Activated CD8-positive, alpha-beta T cell treated with anti-CD3 and anti-CD28 coated beads for 36 hours (primary cell): ENCODE data around the gene ABCC6. TPM values are rescaled to one million over a fixed set of nuclear protein-coding genes. Genes with fewer than 3 reads are reported as not detected.
"Not testable (repeated sequence)": the region's sequence is repeated elsewhere in the genome, so short reads cannot be mapped to it uniquely, and the experiment has no call there.

ENCODE experiments used
- ATAC-seq: fragments of 200-7000 bp; cut with Tn5 transposase; one replicate; pipeline ENCODE4 v1.10.0; 2021; ENCODE audit warnings: mild to moderate bottlenecking, moderate library complexity
- CTCF ChIA-PET: fragments of 350-600 bp; sonication (Branson Sonifier 250); formaldehyde crosslinking; loops from one replicate; lab custom pipeline; 2021; ENCODE audit warnings: antibody characterized with exemption; lab: Charles Lee
- POLR2A ChIA-PET: fragments of 350-600 bp; sonication (Branson Sonifier 250); formaldehyde crosslinking; loops from one replicate; lab custom pipeline; 2021; ENCODE audit warnings: antibody characterized with exemption; lab: Charles Lee
- DNase-seq: peaks from one replicate; pipeline ENCODE4 v3.0.0-alpha.2; 2020
- H3K27ac Mint-ChIP-seq: one replicate; pipeline ENCODE4 v1.8.0; 2021; ENCODE audit warnings: mild to moderate bottlenecking, mixed read lengths
- H3K27me3 Mint-ChIP-seq: one replicate; pipeline ENCODE4 v1.8.0; 2021; ENCODE audit warnings: mixed read lengths
- H3K36me3 Mint-ChIP-seq: one replicate; pipeline ENCODE4 v1.8.0; 2021; ENCODE audit warnings: low read depth, mixed read lengths
- H3K4me1 Mint-ChIP-seq: one replicate; pipeline ENCODE4 v1.8.0; 2021; ENCODE audit warnings: low read depth, mixed read lengths
- H3K4me3 Mint-ChIP-seq: one replicate; pipeline ENCODE4 v1.8.0; 2021; ENCODE audit warnings: mild to moderate bottlenecking, moderate library complexity, mixed read lengths
- H3K9me3 Mint-ChIP-seq: one replicate; pipeline ENCODE4 v1.8.0; 2021; ENCODE audit warnings: mixed read lengths
- intact Hi-C: fragments of 100-400 bp; cut with micrococcal nuclease; formaldehyde crosslinking; loops from one replicate; pipeline ENCODE4 v1.10.0; 2022
- total RNA-seq, 2 experiments: library from RNA; stranded (reverse); gene quantifications; one replicate each; pipeline ENCODE4 v1.2.3, GENCODE V29; 2021
- TF ChIP-seq, protein P1 (sequence below): fragments of 200-600 bp; IDR thresholded peaks from one replicate; pipeline ENCODE4 v1.8.0; 2022; ENCODE audit warnings: antibody characterized with exemption, mild to moderate bottlenecking

The ABCC6 gene
- total RNA-seq, 2 experiments from 2014 or later: not detected

GRCh38 chr16:16200391-16200790 is 22.9 kb downstream of the ABCC6 start:
- H3K27me3 Mint-ChIP-seq, H3K4me1 Mint-ChIP-seq, intact Hi-C loops, H3K9me3 Mint-ChIP-seq, H3K27ac Mint-ChIP-seq, H3K4me3 Mint-ChIP-seq, DNase-seq, POLR2A ChIA-PET, ATAC-seq, H3K36me3 Mint-ChIP-seq, CTCF ChIA-PET: not testable (repeated sequence)

GRCh38 chr16:16199428-16199827 is 23.9 kb downstream of the ABCC6 start:
- H3K27ac Mint-ChIP-seq, H3K36me3 Mint-ChIP-seq, DNase-seq, intact Hi-C loops, ATAC-seq, H3K4me1 Mint-ChIP-seq, H3K9me3 Mint-ChIP-seq, H3K4me3 Mint-ChIP-seq, CTCF ChIA-PET, POLR2A ChIA-PET, H3K27me3 Mint-ChIP-seq: not testable (repeated sequence)

DNA sequence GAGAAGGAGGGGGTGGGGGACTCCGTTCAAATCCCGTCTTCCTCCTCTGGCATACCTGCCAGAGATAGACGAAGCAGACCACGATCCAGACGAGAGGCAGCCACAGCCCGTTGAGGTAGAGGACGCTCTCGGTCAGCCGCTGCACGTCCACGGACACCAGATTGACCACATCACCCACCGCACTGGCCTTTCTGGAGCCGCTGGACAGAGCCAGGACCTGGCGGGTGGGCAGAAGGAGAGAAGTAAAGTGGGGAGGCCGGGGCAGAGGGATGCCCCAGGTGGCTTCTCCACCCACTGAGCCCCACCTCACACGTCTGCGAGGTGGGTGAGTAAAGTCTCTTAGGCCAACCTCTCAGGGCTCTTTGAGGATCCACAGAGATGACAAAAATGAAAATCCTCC is 25.3 kb downstream of the ABCC6 start:
- DNase-seq: no peak
- H3K36me3 Mint-ChIP-seq: no peaks in the 10 kb centered on the region
- intact Hi-C loops: no loop called here
- H3K27ac Mint-ChIP-seq: no peak overlapping the region
- TF ChIP-seq, protein P1, sequence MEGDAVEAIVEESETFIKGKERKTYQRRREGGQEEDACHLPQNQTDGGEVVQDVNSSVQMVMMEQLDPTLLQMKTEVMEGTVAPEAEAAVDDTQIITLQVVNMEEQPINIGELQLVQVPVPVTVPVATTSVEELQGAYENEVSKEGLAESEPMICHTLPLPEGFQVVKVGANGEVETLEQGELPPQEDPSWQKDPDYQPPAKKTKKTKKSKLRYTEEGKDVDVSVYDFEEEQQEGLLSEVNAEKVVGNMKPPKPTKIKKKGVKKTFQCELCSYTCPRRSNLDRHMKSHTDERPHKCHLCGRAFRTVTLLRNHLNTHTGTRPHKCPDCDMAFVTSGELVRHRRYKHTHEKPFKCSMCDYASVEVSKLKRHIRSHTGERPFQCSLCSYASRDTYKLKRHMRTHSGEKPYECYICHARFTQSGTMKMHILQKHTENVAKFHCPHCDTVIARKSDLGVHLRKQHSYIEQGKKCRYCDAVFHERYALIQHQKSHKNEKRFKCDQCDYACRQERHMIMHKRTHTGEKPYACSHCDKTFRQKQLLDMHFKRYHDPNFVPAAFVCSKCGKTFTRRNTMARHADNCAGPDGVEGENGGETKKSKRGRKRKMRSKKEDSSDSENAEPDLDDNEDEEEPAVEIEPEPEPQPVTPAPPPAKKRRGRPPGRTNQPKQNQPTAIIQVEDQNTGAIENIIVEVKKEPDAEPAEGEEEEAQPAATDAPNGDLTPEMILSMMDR: no peak
- H3K27me3 Mint-ChIP-seq: peaks cover 5% of the 10 kb centered on the region
- peaks cover 3% of the 10 kb centered on the region for H3K4me1 Mint-ChIP-seq
- H3K9me3 Mint-ChIP-seq: no peaks in the 10 kb centered on the region
- ChIA-PET CTCF (no interaction called here), POLR2A (no interaction called here)
- ATAC-seq: no peak
- H3K4me3 Mint-ChIP-seq: no peak overlapping the region

DNA sequence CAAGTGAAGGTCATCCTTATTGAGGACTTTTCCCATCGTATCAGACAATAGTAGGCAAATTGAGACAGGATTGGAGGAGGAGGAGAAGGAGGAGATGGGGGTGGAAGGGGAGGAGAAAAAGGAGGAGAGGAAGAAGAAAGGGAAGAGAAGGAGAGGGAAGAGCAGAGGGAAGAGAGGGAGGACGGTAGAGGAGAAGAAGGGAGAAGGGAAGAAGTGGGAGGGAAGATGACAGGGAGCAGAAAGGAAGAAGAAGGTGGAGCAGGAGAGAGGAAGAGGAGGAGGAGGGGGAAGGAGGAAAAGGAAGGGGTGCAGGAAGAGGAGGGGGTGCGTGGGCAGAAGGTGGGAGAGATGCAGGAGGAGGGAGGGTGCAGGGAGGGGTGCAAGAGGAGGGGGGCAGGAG is 26.0 kb downstream of the ABCC6 start:
- intact Hi-C loops: no loop called here
- TF ChIP-seq, protein P1: no peak
- peaks cover 3% of the 10 kb centered on the region for H3K4me1 Mint-ChIP-seq
- POLR2A ChIA-PET: no interaction called here
- H3K36me3 Mint-ChIP-seq: no peaks in the 10 kb centered on the region
- H3K27ac Mint-ChIP-seq: no peak overlapping the region
- DNase-seq: no peak
- no peaks in the 10 kb centered on the region for H3K9me3 Mint-ChIP-seq
- CTCF ChIA-PET: no interaction called here
- no peak for ATAC-seq
- H3K27me3 Mint-ChIP-seq: peaks cover 5% of the 10 kb centered on the region
- no peak overlapping the region for H3K4me3 Mint-ChIP-seq

- no peaks in the 10 kb centered on the region for H3K9me3 Mint-ChIP-seq
- no peaks in the 10 kb centered on the region for H3K36me3 Mint-ChIP-seq
- H3K27ac Mint-ChIP-seq: no peak overlapping the region
- DNase-seq: no peak
- H3K4me3 Mint-ChIP-seq: no peak overlapping the region
- ATAC-seq: no peak
- ChIA-PET POLR2A (no interaction called here), CTCF (no interaction called here)
- TF ChIP-seq, protein P1: no peak
- H3K4me1 Mint-ChIP-seq: peaks cover 3% of the 10 kb centered on the region
- H3K27me3 Mint-ChIP-seq: peaks cover 5% of the 10 kb centered on the region
- intact Hi-C loops: no loop called here
These were observed 27.2 kb downstream of the ABCC6 start for GRCh38 chr16:16196099-16196498.

- H3K36me3 Mint-ChIP-seq: no peaks in the 10 kb centered on the region
- CTCF ChIA-PET: no interaction called here
- intact Hi-C loops: no loop called here
These were observed 31.7 kb downstream of the ABCC6 start for GRCh38 chr16:16191493-16192167.

GRCh38 chr16:16190966-16191365 is 32.3 kb downstream of the ABCC6 start:
- CTCF ChIA-PET, H3K27ac Mint-ChIP-seq, POLR2A ChIA-PET, H3K27me3 Mint-ChIP-seq, DNase-seq, H3K4me3 Mint-ChIP-seq, intact Hi-C loops, ATAC-seq, H3K9me3 Mint-ChIP-seq, H3K36me3 Mint-ChIP-seq, H3K4me1 Mint-ChIP-seq: not testable (repeated sequence)

More at GRCh38 chr16:16191493-16192167, 31.7 kb downstream of the ABCC6 start:
- Mint-ChIP-seq H3K27me3 (peaks cover 2% of the 10 kb centered on the region), H3K9me3 (no peaks in the 10 kb centered on the region), H3K4me3 (no peak overlapping the region), H3K27ac (no peak overlapping the region), H3K4me1 (no peaks in the 10 kb centered on the region)
- DNase-seq (no peak), ATAC-seq (no peak)
- TF ChIP-seq, protein P1: no peak
- POLR2A ChIA-PET: no interaction called here
